Colonic mucosa (tissue), 4 donors: ENCODE results near the gene EFNA3. TPM values are rescaled to one million over a fixed set of nuclear protein-coding genes. Genes with fewer than 3 reads are reported as not detected.

Experiments
- DNase-seq: peaks from one replicate; pipeline ENCODE4 v3.0.0-alpha.2; 2020
- H3K27ac ChIP-seq: fragments of 200-600 bp; one replicate; pipeline ENCODE4 v1.8.0; 2021
- H3K27me3 ChIP-seq: fragments of 200-600 bp; one replicate; pipeline ENCODE4 v1.8.0; 2021
- H3K36me3 ChIP-seq: fragments of 200-600 bp; one replicate; pipeline ENCODE4 v1.8.0; 2021
- H3K4me1 ChIP-seq: fragments of 200-600 bp; one replicate; pipeline ENCODE4 v1.8.0; 2021; ENCODE audit warnings: mild to moderate bottlenecking
- H3K4me3 ChIP-seq: fragments of 200-600 bp; one replicate; pipeline ENCODE4 v1.8.0; 2021
- H3K9ac ChIP-seq, 2 donors: one replicate each; pipeline ENCODE4 v1.7.0; 2013; ENCODE audit warnings: control low read depth in 2 of 2, low read depth in 2 of 2, low read length in 2 of 2
- H3K9me3 ChIP-seq: fragments of 200-600 bp; one replicate; pipeline ENCODE4 v1.8.0; 2021
- intact Hi-C: fragments of 100-400 bp; cut with DNase I; formaldehyde crosslinking; loops from one replicate; pipeline ENCODE4 v1.14.1; 2022
- total RNA-seq, 2 donors: library from RNA; stranded (reverse); fragmentation: NEBNext Ultra II Directional in 1 of 2; extraction: Animal tissue kit (Norgen Biotek cat#: 25700) in 1 of 2; gene quantifications; one replicate each; pipeline ENCODE4 v1.2.1, GENCODE V29; 2021
- TF ChIP-seq, protein P1 (sequence below): fragments of 200-600 bp; IDR thresholded peaks from one replicate; pipeline ENCODE4 v1.8.0; 2022; ENCODE audit warnings: antibody characterized with exemption, mild to moderate bottlenecking
- donor health status: healthy.
- donor health status: DM: no; HTN: no; CAD: no.
- donor health status: DM: no; HTN: no; CAD: no.

The EFNA3 gene
- total RNA-seq, 2 donors from 2014 or later: 12.7 to 21.4 TPM

DNA sequence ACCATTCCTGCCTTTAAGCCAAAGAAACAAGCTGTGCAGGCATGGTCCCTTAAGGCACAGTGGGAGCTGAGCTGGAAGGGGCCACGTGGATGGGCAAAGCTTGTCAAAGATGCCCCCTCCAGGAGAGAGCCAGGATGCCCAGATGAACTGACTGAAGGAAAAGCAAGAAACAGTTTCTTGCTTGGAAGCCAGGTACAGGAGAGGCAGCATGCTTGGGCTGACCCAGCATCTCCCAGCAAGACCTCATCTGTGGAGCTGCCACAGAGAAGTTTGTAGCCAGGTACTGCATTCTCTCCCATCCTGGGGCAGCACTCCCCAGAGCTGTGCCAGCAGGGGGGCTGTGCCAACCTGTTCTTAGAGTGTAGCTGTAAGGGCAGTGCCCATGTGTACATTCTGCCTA, 55.7 kb downstream of the EFNA3 start:
- Histone ChIP-seq H3K27me3 (no peaks in the 10 kb centered on the region), H3K9me3 (no peaks in the 10 kb centered on the region), H3K4me1 (peaks cover 20% of the 10 kb centered on the region), H3K36me3 (peaks cover 6% of the 10 kb centered on the region), H3K27ac (peak overlapping the region; percentile 98), H3K9ac (peak overlapping the region; percentile 97), H3K4me3 (peak overlapping the region; percentile 45)
- DNase-seq: no peak
- intact Hi-C loops: no loop called here
- TF ChIP-seq, protein P1, sequence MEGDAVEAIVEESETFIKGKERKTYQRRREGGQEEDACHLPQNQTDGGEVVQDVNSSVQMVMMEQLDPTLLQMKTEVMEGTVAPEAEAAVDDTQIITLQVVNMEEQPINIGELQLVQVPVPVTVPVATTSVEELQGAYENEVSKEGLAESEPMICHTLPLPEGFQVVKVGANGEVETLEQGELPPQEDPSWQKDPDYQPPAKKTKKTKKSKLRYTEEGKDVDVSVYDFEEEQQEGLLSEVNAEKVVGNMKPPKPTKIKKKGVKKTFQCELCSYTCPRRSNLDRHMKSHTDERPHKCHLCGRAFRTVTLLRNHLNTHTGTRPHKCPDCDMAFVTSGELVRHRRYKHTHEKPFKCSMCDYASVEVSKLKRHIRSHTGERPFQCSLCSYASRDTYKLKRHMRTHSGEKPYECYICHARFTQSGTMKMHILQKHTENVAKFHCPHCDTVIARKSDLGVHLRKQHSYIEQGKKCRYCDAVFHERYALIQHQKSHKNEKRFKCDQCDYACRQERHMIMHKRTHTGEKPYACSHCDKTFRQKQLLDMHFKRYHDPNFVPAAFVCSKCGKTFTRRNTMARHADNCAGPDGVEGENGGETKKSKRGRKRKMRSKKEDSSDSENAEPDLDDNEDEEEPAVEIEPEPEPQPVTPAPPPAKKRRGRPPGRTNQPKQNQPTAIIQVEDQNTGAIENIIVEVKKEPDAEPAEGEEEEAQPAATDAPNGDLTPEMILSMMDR: no peak

DNA sequence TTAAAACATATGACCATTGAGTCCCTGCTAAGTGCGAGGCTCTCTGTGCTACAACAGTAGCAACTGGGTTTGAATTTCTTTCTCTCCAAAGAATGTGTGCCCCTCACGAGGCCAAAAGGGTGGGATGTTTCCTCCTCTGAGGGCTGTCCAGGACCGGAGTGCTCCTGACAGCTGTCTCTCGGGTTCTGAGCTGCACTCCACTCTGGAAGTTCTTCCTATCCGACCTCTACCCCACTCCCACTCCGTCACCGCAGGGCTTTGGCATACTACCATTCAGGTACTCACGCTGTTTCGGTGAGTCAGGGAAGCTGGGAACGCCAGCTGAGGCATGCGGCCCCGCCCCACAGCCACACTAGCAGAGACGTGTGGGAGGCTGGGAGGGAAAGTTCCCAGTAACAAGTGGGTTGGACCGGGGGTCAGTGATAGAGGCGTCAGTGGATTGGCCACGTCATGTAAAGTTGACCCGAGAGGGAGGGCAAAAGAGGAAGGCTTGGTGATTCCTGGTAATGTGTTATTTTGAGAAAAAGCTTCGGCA, 56.3 kb downstream of the EFNA3 start:
- Histone ChIP-seq H3K36me3 (peaks cover 6% of the 10 kb centered on the region), H3K27ac (peak overlapping the region; percentile 98), H3K9ac (peak overlapping the region; percentile 97), H3K4me1 (peaks cover 20% of the 10 kb centered on the region), H3K27me3 (no peaks in the 10 kb centered on the region), H3K9me3 (no peaks in the 10 kb centered on the region), H3K4me3 (peak overlapping the region; percentile 45)
- TF ChIP-seq, protein P1: no peak
- intact Hi-C loops: no loop called here
- DNase-seq: peak; percentile 93

DNA sequence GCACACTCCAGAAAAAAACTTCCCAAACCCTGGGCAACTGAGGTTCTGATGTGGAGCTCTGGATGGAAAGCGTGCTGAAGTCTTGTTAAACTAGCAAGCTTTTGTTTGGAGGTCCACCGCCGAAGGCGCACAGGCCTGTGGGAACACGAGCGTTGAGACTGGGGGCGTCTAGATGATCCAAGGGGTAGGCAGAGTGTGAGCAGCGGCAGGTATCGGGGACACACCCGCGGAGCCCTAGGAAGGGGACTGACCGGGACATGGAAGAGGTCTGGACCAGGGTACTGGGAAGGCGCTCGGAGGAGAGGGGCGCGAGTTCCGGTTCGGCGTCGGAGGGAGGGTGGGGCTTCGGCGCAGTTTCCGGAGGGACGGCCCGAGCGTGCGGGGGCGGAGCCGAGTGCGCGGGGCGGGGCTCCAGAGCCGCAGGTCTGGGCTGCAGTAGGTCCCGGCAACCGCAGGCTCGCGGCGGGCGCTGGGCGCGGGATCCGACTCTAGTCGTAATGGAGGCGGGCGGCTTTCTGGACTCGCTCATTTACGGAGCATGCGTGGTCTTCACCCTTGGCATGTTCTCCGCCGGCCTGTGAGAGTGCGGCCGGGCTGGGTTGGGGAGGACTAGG, 56.9 kb downstream of the EFNA3 start, which contains the start of gene SLC50A1:
TSS of gene SLC50A1 (plus strand) at position 438 of the 614 bp plus-strand sequence. CDS start at position 498, 60 bp downstream.
- peak within 1 kb of the TSS; percentile 97 for H3K9ac ChIP-seq
- H3K36me3 ChIP-seq: peaks cover 6% of the 10 kb centered on the region
- DNase-seq: peak; percentile 95
- peaks cover 20% of the 10 kb centered on the region for H3K4me1 ChIP-seq
- TF ChIP-seq, protein P1: peak; percentile 21
- no peaks in the 10 kb centered on the region for H3K27me3 ChIP-seq
- intact Hi-C loops: no loop called here
- peak within 1 kb of the TSS; percentile 98 for H3K27ac ChIP-seq
- H3K9me3 ChIP-seq: no peaks in the 10 kb centered on the region
- H3K4me3 ChIP-seq: peak within 1 kb of the TSS; percentile 45

DNA sequence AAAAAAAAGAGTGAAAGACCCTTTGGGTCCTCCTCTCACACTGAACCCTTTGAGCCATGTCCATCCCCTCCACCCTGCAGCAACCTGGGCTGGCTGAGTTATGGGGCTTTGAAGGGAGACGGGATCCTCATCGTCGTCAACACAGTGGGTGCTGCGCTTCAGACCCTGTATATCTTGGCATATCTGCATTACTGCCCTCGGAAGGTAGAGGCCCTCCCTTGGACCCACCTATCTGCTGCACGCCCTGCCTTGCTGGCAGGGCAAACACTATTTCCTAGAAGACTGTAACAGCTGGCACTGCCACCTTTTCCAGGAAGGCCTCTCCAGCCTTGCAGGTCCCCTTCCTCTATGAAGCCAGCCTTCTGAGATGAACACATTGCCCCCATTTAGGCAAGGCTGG, 58.1 kb downstream of the EFNA3 start:
- no peaks in the 10 kb centered on the region for H3K9me3 ChIP-seq
- peak overlapping the region; percentile 31 to 97 for H3K9ac ChIP-seq
- peak overlapping the region; percentile 98 for H3K27ac ChIP-seq
- peak overlapping the region; percentile 45 for H3K4me3 ChIP-seq
- peaks cover 6% of the 10 kb centered on the region for H3K36me3 ChIP-seq
- peak; percentile 68 for DNase-seq
- intact Hi-C loops: no loop called here
- TF ChIP-seq, protein P1: no peak
- no peaks in the 10 kb centered on the region for H3K27me3 ChIP-seq
- H3K4me1 ChIP-seq: peaks cover 20% of the 10 kb centered on the region

Other genes with a start within 250 kb of the EFNA3 start
- gene KCNN3, start 208.6 kb upstream of the EFNA3 start, total RNA-seq: 1 to 10 TPM in 1 of 2 donors, under 1 TPM in 1; 0.99 to 2.5 TPM
- 10 to 100 TPM; 32.0 to 46.5 TPM for gene PMVK, start 142.1 kb upstream of the EFNA3 start, total RNA-seq
- 10 to 100 TPM; 22.0 to 51.4 TPM for gene PBXIP1, start 122.7 kb upstream of the EFNA3 start, total RNA-seq
- 10 to 100 TPM; 25.8 to 33.8 TPM for gene PYGO2, start 117.1 kb upstream of the EFNA3 start, total RNA-seq
- gene SHC1, start 108.1 kb upstream of the EFNA3 start, total RNA-seq: 100 to 1,000 TPM in 1 of 2 donors, 10 to 100 TPM in 1; 98.3 to 104 TPM
- gene CKS1B, start 104.2 kb upstream of the EFNA3 start, total RNA-seq: 10 to 100 TPM; 49.5 to 76.5 TPM
- 10 to 100 TPM; 28.2 to 46.1 TPM for gene FLAD1, start 95.5 kb upstream of the EFNA3 start, total RNA-seq
- not detected for gene LENEP, start 85.3 kb upstream of the EFNA3 start, total RNA-seq
- 100 to 1,000 TPM; 185 to 205 TPM for gene ZBTB7B, start 76.0 kb upstream of the EFNA3 start, total RNA-seq
- 1 to 10 TPM; 1.7 to 1.9 TPM for gene DCST2, start 45.1 kb upstream of the EFNA3 start, total RNA-seq
- not detected for gene DCST1, start 45.0 kb upstream of the EFNA3 start, total RNA-seq
- gene ADAM15, start 27.5 kb upstream of the EFNA3 start, total RNA-seq: 100 to 1,000 TPM; 101 to 228 TPM
- 10 to 100 TPM; 26.1 to 27.2 TPM for gene EFNA4, start 15.1 kb upstream of the EFNA3 start, total RNA-seq
- gene EFNA1, start 49.0 kb downstream of the EFNA3 start, total RNA-seq: 100 to 1,000 TPM in 1 of 2 donors, 10 to 100 TPM in 1; 61.3 to 125 TPM
- 100 to 1,000 TPM; 102 to 130 TPM for gene SLC50A1, start 57.0 kb downstream of the EFNA3 start, total RNA-seq
- 100 to 1,000 TPM; 149 to 182 TPM for gene DPM3, start 61.7 kb downstream of the EFNA3 start, total RNA-seq
- gene KRTCAP2, start 94.5 kb downstream of the EFNA3 start, total RNA-seq: 100 to 1,000 TPM; 140 to 172 TPM
- under 1 TPM; 0.10 to 0.19 TPM for gene TRIM46, start 95.0 kb downstream of the EFNA3 start, total RNA-seq
- 10 to 100 TPM; 12.2 to 16.0 TPM for gene THBS3, start 129.1 kb downstream of the EFNA3 start, total RNA-seq
- 10 to 100 TPM; 37.5 to 55.8 TPM for gene MTX1, start 129.9 kb downstream of the EFNA3 start, total RNA-seq
- 10 to 100 TPM; 22.0 to 34.2 TPM for gene ENTREP3, start 176.6 kb downstream of the EFNA3 start, total RNA-seq
- gene SCAMP3, start 183.5 kb downstream of the EFNA3 start, total RNA-seq: 10 to 100 TPM; 41.5 to 67.7 TPM
- gene CLK2, start 194.7 kb downstream of the EFNA3 start, total RNA-seq: 10 to 100 TPM; 31.7 to 66.4 TPM
- gene HCN3, start 198.6 kb downstream of the EFNA3 start, total RNA-seq: 10 to 100 TPM; 12.4 to 12.8 TPM
- gene PKLR, start 222.6 kb downstream of the EFNA3 start, total RNA-seq: 1 to 10 TPM; 1.6 to 2.9 TPM
- 100 to 1,000 TPM; 300 to 501 TPM for gene FDPS, start 230.0 kb downstream of the EFNA3 start, total RNA-seq
- 100 to 1,000 TPM in 1 of 2 donors, 10 to 100 TPM in 1; 68.4 to 113 TPM for gene RUSC1, start 242.1 kb downstream of the EFNA3 start, total RNA-seq